HTERT RPE-1 (cell line): Measurements from ENCODE around the gene SLN.

ENCODE experiments used
- in situ Hi-C: fragments of 300-500 bp; cut with MboI; formaldehyde crosslinking; loops from 4 replicates; pipeline ENCODE4 v1.14.3; 2020; ENCODE audit warnings: low sequenced_read_pairs

The SLN gene

DNA sequence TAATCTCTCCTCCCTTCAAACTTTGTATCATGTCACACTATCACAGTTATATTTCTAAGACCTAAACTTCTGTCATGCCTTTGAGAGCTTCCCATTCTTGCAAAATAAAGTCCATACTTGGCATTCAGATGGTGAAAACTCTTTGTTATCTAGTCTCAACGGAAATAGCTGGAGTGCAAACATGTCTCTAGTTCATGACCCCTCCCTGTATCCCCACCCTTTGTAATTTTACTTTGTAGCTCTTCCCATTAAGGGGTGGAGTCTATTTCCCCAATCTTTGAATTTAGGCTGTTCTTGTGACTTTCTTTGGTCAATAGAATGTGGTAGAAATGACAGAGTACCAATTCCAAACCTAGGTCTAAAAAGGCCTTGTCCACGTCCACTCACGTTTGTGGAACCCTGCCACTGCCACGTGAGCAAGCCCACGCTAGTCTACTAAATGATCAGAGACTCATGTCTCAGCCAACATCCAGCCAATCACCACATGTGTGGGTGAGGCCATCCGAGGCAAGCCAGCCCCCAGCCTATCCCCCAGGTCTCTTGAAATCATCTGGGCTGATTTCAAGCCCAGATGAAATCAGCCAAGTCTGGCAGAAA lies 23.4 kb downstream of the SLN start:
- in situ Hi-C loops: no loop called here

GRCh38 chr11:107683807-107684206 lies 28.0 kb downstream of the SLN start:
- in situ Hi-C loops: no loop called here

DNA sequence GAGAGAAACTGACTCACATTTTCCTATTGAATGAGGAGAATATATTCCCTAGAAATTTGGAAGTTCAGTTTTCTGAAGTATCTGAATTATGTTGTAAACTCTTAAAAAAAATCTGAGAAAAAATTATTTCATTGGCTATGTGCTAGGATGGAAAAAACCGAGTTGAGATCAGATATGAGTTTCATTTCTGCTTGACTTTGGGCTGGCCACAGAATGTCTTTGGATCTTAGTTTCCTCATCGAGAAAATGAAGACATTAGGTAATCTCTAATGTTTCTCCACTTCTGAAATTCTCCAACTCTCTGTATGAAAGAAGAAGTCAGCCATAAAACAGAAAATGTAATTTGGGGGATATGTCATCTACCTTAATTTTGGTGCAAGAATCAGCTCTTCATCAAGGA lies 28.8 kb downstream of the SLN start:
- in situ Hi-C loops: no loop called here

DNA sequence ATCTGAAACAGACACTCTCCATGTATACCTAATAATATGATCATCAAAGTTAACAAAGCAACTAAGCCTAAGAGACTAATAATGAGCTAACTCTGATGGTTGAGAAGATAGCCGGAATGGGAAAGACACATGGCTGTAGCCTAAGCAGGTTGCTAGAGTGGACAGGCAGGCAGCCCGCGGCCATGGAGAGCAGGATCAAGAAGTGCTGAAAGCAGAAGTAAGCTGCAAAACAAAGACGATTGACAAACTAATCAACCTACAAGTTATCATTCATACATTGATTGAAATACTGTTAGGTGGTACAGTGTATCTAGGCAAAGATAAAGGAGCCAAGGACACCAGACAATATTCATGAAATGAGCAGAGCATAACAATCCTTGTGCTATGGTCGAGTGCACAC lies 29.3 kb downstream of the SLN start:
- in situ Hi-C loops: no loop called here

- in situ Hi-C loops: no loop called here
Measured at GRCh38 chr11:107682171-107682570, 29.7 kb downstream of the SLN start.

DNA sequence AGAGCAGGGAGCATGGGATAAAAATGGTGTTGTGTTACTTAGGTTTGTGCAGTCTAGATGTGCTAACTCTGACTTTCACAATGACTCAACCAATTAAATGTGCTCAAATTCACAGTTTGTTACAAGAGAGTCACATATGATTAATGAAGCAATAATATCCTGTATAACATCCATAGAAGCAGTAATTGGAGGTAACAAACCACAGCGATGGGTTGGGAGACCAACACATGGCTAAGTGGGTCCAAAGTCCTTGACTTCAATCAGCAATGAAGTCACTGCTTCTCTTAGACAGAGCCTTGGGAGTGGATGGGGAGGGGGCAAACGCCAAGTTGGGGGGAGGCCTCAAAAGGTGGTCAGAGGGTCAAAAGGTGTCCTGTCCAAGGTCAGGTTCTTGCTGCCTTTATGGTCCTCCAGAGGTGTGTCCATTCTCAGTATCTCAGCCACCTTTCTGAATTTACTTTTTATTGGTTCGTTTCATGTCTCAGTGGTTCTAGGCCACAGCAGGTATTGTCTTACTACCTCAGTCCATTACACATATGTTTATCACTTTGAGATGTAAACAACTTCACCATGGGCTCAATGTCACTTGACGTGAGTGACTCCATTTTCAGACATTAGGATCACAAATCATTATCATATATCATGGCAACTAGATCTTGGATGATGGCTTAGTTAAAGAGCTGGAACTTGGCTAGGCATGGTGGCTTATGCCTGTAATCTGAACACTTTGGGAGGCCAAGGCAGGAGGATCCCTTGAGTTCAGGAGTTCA lies 32.4 kb downstream of the SLN start:
- in situ Hi-C loops: no loop called here

- in situ Hi-C loops: no loop called here
Measured at GRCh38 chr11:107678632-107678971, 33.3 kb downstream of the SLN start.

DNA sequence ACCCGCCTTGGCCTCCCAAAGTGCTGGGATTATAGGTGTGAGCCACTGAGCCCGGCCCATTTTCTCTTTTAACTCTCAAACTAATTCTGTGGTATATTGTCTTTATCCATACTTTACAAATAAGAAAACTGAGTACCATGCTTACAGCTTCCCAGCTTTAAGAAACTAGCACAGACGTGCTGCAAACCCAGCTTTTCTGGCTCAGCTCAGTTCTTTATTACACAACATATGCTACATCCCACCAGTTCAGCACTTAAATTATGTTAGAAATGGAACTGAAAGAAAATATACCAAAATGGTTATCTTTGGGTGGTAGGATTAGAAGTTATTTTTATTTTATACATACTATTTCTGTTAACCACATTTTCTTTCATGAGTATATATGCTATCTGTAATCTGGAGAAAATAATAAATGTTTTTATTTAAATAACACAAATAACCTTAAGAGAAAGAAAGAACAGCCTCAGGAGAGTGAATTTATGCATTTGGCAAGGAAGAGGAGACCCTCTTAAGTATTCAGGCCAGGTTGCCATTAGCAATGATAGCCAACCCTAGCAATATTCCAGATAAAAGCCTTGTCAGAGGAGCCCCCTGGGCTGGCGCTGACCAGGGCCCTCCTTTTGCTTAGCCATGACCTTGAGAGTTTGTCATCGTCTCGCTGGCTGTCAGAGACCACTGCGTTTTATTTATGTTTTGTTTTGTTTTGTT lies 33.8 kb downstream of the SLN start:
- in situ Hi-C loops: no loop called here

DNA sequence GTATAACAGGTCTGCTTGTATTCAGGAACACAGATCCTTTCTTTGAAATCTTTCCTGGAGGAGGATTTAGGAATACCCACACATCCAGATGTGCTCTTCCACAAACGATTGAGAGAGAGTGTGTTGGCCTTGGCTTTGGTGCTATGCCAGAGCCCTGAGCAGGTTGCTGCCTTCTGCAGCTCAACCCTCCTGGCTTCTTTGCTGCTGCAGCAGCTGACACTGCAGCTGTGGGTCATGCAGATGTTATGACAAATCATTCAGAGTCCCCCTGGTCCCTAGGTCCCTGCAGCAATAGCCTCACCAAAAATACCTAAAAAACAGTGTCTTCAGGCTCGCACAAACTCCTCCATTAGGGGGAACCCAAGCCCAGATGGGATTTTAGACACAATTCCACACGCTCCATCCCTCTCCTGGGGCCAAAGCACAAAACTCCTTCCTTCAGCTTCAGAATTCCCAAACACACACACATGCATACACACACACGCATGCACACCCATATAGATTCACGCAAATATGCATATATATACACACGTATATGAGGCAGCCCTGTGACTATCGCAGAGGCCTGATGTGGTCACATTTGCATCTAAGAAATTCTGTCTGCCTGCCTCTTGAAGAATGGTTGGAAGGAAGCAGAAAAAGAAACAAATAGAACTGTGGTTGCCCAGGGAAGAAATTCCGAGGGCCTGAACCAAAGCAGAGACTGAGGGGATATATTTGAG lies 35.4 kb downstream of the SLN start:
- in situ Hi-C loops: no loop called here

DNA sequence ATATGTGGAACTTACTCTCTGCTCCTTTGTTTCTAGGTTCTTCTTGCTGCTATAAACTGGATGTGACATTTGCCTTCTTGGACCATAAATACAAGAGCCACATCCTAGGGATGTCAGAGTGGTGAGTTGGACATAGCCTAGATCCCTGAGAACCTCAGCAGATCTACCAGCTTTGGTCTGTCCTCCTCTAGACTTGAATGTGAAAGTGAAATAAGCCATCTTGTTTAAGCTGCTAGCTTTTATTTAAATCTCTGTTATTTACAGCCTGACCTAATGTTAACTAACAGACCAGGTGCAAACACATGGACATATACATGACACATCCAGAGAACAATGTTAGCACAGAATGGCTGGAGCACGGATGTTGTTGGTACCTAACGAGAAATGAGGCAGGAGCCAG lies 36.0 kb downstream of the SLN start:
- in situ Hi-C loops: no loop called here

DNA sequence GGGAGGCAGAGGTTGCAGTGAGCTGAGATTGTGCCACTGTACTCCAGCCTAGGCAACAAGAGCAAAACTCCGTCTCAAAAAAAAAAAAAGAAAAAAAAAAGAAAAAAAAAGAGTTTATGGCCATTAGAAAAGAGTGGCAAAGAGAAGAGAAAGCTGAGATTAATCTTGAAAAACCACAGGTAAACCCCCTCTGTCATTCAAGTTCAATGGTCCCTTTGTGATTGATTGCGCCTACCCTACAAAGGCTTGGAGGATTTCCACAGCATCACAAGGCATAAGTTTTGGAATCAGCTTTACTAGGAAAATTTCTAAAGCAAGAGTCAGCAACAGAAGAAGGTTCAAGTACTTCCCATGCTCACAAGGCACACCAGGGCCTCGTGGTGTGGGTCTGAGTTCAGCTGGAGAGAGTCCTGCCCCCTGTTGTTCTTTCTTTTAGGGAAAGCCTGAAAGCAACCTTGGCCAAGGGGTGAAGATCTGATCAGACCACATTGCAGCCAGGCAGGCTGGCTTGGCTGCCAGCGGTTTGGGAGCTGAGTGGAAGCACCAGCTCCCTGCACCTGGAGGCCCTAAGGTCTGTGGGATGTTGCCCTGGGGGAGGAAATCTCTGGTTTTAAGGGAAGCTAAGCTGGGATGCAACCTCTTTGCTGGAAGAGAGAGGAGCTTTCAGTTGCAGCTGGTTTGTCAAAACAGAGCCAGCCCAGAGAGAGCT lies 41.8 kb downstream of the SLN start:
- in situ Hi-C loops: no loop called here

DNA sequence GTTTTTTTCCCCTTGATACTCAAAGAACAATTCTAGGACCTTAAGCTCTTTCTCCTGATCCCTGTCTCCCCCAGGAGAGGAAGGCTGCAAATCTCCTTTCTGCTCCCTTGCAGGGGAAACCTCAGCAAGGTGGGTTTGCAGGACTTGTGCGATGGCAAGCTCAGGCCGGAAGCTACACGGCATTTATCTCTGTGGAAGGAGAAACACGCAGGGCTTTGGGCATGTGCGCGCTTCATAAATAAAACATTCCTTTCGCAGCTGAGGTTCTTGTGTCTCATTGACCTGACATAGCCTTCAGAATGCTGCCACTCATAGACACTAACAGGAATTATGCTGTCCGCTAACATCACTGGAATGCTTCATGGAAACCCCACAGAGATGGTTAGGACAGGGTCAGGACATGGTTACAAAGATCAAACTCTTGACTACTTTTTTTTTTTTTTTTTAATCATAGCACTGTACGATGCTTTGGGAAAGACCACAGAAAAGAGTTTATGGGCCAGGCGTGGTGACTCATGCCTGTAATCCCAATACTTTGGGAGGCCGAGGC lies 42.6 kb downstream of the SLN start:
- in situ Hi-C loops: no loop called here

DNA sequence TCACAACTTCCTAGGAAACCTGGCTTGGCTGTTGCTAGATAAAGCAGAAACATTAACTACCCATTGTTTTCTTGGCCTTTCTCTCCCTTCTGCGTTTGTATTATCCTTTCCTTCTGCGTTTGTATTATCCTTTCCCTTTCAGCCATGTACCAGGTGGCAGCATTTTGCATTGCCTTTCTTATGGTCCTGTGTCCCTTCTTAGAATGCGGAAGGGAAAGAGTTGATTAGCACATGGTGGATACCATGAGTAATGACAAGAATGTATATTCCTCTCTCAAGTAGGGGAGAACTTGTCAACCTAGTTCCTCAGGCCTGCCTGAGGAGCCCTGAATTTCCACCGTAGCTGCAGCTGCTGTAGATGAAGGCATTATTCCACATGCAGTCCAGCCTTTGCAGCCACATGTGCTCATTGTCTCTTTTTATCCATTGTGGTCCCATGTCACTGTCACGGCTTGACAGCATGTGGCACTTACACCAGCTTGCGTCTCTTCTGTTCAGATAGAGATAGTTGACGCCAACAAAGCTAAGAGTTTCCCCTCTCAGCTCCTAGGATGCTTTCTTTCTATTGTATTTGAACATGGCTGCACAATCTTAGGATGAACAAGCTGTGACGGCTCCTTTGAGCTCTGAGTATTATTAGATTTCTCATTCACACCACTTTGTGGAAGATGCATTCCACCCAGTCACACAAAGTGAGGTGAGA lies 44.8 kb downstream of the SLN start:
- in situ Hi-C loops: no loop called here

DNA sequence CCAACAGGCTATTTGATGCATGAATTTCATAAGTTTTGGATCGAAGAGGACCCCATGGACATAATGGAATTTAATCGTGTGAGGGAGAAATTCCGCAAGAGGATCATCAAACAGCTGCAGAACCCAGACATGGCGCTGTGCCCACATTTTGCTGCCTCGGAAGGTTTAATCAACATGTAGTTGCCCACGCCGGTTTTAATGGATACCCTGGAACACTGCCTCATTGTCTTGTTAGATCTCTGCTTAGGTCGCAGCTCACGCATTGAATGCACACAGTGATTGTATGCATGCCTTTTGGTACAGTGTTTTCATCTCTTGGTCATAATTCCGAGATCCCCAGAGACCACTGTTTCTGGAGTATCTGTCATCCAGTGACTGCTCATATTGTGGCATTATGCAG lies 46.8 kb downstream of the SLN start:
- in situ Hi-C loops: no loop called here

GRCh38 chr11:107661656-107662055 lies 50.2 kb downstream of the SLN start:
- in situ Hi-C loops: no loop called here

DNA sequence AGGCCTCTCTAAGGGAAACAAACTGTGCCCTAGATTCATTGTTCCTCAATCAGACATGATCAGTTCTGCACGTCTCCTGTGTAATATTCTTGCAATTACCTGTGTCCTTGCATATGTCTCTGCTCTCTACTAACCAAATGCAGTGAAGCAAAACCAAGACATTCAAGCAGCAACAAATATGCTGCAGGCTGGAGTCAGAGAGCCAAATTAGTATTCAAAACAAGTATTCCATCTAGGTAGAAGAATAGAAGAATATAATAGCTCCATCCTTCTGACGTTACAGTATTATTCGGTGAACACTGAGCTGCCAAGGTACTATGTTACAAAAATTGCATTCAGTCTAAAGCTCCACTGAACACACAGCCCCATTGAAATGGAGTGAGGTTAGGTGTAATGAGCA lies 51.8 kb downstream of the SLN start:
- in situ Hi-C loops: no loop called here

GRCh38 chr11:107659310-107659709 lies 52.5 kb downstream of the SLN start:
- in situ Hi-C loops: no loop called here
